ENCODE data around the gene PLAGL2.
"Not testable (repeated sequence)": the region's sequence is repeated elsewhere in the genome, so short reads cannot be mapped to it uniquely, and the experiment has no call there.

PLAGL2 gene

DNA sequence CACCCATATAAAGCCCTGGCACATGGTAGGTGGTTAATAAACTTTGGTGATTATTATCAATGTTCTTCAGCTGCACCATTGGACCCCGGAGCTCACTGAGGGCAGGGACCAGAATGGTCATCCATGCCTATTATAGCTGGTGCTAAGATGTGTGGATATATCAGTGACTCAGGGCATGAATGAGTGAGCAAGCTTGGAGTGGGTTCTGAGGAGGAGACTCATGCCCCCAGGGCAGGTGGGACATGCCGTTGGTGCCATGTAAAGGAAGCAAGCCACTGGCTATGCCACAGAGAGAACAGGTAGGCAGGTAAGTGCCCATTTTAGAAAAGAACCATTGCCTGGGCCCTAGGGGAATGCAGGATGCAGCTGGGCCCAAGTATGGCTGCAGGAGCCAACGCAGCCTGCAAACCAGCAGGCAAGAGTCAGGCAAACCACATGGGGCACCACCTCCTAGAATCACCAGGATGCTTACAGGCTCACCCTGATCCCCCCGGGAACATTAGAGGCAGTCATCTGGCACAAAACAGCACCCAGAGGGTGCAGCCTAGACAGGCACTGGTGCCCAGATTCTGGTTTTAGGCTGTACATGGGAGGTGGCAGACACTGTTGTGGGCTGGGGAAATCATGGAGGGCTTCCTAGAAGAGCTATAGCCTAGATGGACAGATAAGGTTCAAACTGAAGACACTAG lies 23.5 kb downstream of the PLAGL2 start:
- no peak for DNase-seq (ENCODE audit: low read depth in 2 of 2)

DNA sequence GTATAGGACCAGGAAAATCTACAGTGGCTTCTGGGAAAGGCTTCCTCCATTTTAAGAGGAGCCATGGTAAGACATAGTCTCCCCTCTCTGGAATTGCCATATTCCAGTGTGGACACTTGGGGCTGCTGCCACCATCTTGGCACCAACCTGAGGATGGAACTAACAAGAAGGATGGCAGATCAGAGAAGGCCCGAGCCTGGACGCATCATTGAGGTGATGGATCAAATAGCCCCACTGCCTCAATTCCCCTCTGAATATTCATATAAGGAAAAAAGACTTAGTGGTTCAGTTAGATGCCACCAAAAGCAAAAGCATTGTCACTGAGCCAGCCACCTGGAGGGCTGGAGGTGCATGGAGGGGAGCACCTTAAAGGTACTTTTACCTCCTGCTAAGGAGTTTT lies 25.9 kb downstream of the PLAGL2 start:
- no peak for DNase-seq (ENCODE audit: low read depth in 2 of 2)

DNA sequence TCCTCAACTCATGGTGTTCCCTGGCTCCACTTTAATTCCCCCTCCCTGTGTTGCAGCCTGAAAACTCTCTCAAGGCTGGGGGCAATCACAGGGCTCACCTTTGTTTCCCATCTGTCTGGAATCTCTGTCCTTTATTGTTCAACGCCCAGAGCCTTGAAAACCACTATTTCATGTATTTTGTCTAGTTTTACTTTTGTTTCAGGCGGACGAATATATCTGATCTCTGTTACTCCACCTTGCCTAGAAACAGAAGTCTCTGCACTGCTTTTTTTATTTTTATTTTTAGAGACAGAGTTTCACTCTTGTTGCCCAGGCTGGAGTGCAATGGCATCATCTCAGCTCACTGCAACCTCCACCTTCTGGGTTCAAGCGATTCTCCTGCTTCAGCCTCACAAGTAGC lies 27.6 kb downstream of the PLAGL2 start:
- no peak for DNase-seq (ENCODE audit: low read depth in 2 of 2)

DNA sequence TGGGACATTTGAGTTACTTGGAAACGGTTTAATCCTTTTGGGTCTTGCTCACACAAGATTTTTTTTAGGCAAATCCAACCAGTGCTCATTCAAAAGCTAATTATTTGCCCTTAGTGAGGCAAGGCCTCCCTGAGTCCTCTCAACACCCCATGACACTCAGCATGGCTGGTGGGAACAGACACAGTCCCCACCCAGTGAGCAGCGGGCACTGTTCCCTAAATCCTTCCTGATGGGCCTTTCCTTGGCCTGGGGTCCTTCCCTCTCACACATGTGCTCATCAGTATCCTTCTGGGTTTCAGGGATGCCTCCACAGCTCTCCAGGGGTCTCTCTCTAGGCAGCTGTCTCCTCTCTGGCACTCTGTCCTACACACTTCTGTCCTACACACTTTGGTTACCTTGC lies 28.0 kb downstream of the PLAGL2 start:
- DNase-seq (ENCODE audit: low read depth in 2 of 2) = no peak

DNA sequence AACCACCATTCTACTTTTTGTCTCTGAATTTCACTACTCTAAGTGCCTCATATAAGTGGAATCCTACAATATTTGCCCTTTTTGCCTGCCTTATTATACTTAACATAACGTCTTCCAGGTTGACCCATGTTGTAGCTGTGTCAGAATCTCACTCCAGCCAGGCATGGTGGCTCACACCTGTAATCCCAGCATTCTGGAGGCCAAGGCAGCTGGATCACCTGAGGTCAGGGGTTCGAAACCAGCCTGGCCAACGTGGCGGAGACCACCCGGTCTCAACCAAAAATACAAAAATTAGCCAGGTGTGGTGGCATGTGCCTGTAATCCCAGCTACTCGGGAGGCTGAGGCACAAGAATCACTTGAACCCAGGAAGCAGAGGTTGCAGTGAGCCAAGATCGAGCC lies 29.8 kb downstream of the PLAGL2 start:
- DNase-seq (ENCODE audit: low read depth in 2 of 2) = not testable (repeated sequence)

DNA sequence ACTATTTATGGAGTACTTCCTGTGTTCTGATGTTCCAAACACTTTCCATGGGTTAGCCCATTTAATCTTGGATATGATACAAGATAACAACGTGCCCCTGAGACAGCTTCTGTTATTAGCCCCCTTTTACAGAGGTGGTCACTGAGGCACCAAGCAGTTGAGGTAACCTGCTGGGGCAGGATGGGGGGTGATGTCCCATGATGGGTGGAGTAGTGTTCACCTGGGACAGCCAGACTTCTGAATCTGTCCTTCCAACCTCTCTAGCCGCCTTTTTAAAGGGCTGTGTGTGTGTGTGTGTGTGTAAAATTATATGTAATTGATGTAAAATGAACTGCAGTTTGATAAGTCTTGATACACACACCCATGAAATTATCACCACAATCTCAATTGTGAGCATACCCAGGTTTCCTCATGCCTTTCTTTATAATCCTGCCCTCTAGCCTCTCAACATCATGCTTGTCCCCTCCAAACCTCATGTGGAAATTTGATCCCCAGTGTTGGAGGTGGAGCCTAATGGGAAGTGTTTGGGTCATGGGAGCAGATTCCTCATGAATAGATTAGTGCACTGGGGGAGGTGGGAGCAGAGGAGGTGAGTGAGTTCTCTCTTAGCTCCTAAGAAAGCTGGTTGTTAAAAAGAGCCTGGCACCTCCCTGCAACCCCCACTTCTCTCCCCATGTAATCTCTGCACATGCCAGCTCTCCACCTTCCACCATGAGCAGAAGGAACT lies 39.2 kb downstream of the PLAGL2 start:
- DNase-seq (ENCODE audit: low read depth in 2 of 2) = no peak

DNA sequence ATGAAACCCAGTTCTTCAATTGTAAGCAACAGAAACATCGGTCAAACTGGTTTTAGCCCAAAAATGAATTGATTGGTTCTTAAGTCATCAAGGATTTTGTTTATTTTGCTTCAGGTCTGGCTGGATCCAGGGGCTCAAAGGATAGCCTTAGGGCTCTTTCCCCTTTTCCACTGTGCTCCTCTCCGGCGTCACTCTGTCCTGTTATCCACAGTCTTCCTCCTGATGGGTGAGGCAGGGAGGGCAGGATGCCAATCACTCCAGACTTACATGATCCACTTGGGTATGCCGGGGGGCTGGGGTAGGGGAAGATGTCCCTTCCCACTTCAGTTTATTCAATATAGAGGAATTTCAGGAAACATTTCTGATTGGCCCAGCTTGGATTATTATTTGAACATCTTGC lies 40.0 kb downstream of the PLAGL2 start:
- DNase-seq (ENCODE audit: low read depth in 2 of 2) = no peak

DNA sequence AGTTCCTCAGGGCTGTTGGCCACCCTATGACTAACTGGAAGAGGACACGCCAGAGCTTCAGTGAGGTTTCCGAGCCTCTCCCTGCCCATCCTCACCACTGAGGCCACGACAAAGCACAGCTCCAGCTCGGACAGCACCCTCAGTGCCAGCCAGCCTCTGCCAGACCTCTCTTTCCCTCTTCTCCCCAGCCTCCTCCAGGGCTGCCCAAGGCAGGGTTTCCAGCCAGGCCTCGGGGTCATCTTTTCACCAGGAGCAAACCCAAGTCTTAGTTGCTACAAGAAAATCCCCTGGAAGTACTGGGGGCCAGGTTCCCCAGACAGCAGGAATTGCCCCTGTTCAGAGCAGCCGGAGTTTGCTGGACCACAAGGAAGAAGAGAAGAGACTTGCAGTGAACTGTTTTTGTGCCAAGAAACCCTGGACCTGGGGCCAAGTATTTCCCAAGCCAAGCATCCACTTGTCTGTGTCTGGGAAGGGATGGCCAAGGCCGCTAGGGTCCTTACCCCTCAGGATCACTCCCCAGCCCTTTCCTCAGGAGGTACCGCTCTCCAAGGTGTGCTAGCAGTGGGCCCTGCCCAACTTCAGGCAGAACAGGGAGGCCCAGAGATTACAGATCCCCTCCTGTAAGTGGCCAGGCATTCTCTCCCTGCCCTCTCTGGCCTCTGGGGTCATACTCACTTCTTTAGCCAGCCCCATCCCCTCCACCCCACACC lies 41.6 kb downstream of the PLAGL2 start:
- DNase-seq (ENCODE audit: low read depth in 2 of 2) = no peak

DNA sequence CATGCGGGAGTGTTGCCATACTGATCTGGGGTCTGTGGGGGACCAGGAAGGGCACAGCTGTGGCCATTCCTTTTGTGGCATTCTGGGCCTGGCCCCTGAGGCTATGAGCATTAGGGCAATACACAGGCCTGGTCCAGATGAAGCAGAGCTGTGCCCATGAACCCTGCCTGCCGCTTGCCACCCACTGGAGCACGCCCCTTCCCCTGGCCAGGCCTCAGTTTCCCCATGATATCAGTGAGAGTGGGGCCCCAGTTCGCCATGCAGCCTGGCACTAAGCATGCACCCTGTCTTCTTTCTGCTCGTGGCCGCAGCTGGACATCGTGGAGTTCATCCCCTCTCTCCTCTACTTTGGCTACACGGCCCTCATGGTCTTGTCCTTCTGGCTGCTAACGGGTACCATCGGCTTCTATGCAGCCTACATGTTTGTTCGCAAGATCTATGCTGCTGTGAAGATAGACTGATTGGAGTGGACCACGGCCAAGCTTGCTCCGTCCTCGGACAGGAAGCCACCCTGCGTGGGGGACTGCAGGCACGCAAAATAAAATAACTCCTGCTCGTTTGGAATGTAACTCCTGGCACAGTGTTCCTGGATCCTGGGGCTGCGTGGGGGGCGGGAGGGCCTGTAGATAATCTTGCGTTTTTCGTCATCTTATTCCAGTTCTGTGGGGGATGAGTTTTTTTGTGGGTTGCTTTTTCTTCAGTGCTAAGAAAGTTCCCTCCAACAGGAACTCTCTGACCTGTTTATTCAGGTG lies 42.4 kb downstream of the PLAGL2 start:
- no peak for DNase-seq (ENCODE audit: low read depth in 2 of 2)

DNA sequence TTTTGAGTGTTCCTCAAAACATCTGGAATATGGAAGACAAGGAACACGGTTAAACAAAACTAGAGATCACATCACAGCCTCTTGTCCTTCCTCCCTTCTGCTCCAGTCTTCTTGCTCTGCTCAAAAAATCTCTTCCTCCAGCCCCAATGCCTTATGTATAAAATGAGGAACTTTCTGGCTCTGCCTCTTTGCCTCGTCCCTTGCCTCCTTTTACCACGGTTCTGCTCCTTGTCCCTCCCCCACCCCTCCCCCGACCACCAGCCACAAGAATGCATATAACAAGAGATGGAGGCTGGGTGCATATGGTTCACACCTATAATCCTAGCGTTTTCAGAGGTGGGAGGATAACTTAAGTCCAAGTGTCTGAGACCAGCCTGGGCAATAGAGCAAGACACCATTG lies 43.6 kb downstream of the PLAGL2 start:
- DNase-seq (ENCODE audit: low read depth in 2 of 2) = no peak

DNA sequence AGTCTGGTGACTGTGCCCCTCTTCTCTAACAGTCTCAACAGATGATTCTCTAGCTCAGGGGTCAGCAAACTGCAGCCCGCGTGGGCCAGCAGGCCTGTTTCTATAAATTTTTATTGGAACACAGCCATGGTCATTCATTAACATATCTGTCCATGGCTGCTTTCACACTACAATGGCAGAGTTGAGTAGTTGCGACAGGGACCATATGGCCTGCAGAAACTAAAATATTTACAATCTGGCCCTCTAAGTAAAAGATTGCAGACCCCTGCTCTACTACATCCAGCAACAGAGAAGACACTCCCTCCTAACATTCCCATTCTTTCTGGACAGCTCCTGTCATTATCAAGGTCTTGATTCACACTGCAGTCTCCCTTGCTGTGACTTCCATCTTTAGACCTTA lies 45.2 kb downstream of the PLAGL2 start:
- DNase-seq (ENCODE audit: low read depth in 2 of 2) = no peak

DNA sequence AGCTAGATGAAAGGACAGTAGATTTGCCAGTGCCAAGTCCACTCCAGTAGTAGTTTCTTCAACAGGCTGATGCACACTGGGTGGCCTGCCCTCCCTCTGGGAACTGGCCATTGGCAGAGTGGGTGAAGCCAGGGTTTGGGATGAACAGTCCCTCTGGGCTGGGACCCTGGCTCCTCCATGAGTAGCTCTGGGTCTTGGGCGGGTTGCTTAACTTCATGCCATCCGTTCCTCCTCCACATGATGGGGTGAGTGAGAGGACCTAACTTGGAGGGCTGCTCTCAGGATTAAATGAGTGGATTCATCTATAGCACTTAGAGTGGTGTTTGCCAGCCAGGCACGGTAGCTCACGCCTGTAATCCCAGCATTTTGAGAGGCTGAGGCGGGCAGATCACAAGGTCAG lies 47.2 kb downstream of the PLAGL2 start:
- DNase-seq (ENCODE audit: low read depth in 2 of 2) = no peak

DNA sequence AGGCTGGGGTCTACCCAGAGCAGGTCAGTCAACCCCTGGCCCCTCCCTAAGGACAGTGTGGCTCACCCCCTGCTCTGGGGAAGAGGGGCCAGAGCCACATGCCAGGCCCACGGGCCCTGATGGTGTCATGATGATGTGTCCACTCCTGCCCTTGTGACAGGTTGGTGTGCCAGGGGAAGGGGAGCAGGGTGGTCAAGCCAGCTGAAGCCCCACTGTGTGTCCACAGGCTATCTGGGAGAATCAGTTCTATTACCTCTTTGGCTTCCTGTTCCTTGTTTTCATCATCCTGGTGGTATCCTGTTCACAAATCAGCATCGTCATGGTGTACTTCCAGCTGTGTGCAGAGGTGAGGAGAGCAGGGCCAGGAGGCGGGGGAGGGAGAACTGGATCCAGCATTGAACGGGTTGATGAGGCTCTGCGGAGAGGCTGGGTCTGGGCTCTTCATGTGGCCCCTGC lies 47.7 kb downstream of the PLAGL2 start:
- DNase-seq (ENCODE audit: low read depth in 2 of 2) = no peak

DNA sequence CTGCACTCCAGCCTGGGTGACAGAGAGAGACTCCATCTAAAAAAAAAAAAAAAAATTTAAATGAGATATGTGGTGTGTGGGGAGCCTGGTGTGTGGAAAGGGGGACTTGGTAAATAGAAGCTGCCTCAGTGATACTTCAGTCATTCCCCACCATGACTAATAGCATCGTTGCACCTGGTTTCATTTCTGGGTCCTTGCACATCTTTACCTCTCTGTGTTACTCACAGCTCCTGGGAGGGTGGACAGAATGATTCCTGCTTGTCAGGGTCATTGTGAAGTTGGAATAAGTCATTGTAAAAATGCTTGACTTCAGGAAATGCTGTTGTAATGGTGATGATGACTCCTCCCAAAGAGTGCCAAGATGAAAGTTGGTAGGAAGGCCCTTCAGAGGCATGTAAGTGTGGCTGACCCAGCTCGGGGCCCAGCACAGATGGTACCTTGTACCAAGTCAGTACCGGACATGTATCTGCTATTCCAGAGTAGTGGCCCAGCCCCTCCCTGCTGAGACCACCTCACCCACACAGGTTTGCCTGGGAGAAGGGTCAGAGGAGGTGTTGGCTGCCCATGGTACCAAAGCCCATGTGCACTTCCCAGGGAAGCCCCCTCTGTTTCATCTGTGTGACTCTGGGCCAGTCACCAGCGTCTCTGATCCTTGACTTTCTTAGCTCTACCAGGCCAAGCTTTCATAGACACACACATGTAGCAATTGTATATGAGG lies 48.4 kb downstream of the PLAGL2 start:
- no peak for DNase-seq (ENCODE audit: low read depth in 2 of 2)

DNA sequence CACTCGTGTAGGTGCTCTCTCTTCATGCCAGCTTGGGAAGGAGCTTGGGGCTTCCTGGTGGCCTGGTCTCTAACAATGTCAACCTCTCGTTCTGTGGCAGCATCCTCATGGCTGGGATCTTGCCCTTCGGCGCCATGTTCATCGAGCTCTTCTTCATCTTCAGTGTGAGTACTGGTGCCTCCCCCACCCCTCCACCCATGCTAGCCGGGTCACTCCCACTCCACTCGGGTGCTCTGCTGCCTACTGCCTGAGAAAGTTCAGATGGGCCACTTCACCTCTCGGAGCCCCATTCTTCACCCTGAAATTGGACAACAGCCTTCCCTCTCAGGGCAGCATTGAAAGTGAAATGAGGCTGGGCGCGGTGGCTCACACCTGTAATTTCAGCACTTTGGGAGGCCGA lies 49.2 kb downstream of the PLAGL2 start:
- DNase-seq (ENCODE audit: low read depth in 2 of 2) = no peak

DNA sequence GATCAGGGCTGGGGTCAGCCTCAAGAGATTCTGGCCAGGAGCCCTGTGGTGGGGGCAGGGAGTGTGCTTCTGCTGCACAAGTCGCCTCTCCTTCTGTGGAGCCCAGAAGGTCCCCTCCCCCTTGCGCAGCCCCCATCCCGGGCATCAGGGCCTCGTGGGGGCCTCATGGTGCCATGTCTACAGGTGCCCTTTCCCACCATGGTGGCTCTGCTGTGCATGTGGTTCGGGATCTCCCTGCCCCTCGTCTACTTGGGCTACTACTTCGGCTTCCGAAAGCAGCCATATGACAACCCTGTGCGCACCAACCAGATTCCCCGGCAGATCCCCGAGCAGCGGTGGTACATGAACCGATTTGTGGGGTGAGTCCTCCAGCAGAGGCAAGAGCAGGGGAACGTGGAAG lies 49.9 kb downstream of the PLAGL2 start:
- DNase-seq (ENCODE audit: low read depth in 2 of 2) = no peak

DNA sequence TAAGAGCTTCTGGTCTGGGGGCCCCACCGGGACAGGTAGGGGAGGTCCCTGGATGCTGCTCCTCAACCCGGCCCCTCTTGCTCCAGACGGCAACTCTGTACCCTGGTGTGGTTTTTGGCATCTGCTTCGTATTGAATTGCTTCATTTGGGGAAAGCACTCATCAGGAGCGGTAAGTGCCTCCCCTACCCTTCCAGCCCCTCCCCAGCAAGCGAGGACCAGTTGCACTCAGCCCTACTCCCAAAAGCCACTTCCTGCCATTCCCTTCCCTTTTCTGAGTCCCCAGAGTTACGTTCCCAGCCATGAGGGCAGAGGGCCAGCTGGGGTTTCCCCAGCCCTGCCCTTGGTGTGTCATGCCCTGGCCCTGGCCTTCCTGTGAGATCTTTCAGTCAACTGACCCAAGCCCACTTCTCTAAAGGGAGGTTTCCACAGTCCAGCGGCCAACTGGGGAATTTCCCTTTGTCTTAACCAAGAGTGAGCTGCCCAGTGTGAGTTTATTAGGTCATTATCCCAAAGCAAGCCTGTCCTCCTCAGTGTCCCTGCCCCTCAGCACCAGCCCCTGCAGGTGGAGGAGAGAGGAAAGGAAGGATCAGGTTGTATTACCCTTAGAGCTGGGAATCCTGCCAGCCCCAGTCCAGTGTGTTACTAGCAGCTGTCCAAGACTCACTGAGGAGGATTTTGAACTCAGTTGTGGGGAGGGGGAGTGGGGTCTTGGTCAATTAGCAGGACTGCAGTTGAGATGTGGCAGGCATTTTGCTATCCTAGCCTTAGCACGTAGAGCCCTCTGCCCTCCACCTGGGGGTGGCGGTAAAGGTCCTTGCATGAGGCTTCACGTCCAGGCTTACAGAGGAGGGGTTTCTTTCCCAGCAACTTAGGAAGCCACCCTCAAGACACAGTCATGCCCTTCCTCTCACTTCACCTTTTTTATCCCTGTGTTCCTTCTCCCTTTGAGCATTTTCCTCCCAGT lies 52.2 kb downstream of the PLAGL2 start:
- DNase-seq (ENCODE audit: low read depth in 2 of 2) = no peak

DNA sequence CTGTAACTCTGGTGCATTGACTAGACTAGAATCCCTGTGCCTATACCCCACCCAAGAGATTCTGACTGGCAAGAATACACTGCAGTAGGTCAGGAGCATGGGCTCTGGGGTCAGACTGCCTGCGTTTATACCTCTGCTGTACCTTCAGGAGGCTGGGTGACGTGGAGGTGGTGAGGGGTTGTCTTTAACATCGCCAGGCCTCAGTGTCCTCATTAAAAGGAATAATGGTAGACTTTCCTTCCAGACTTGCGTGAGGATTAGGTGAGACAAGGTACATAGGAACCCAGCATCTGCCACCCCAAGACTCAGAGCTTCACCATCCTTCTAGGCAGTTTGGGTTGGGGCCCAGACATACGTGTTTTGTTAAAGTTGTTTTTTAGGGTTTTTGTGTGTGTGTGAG lies 53.8 kb downstream of the PLAGL2 start:
- DNase-seq (ENCODE audit: low read depth in 2 of 2) = no peak

DNA sequence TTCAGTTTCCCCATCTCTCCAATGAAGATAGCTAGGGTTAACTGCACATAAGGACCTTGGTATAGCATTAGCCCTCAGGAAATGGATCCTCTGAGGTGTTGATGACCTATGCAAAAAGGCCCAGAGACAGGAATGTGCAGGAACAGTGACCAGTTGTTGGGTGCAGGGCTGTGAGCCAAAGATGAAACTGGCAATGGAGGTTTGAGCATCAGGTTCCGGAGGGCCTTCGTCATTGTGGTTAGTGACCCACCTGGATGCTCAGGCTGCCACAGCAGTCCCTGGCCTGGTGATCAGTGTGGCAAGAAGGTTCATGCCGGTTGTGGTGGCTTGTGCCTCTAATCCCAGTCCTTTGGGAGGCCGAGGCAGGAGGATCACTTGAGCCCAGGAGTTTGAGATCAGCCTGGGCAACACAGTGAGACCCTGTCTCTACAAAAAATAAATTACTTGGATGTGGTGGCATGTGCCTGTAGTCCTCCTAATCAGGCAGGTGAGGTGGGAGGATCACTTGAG lies 54.3 kb downstream of the PLAGL2 start:
- DNase-seq (ENCODE audit: low read depth in 2 of 2) = no peak

All from activated CD8-positive, alpha-beta memory T cell treated with anti-CD3 and anti-CD28 coated beads for 4 hours (primary cell).